ENCODE results near the gene CLEC4F.

- no peak for TF ChIP-seq TAF1 (conservative IDR thresholded peaks at IDR 0.05)
- TF ChIP-seq CTCF (IDR thresholded peaks at IDR 0.05; ENCODE audit: low read depth, low read length, missing input control): no peak
- no peak for TF ChIP-seq YY1 (IDR thresholded peaks at IDR 0.05)
- TF ChIP-seq RAD21 (IDR thresholded peaks at IDR 0.05): no peak
- no peak for TF ChIP-seq JUND (IDR thresholded peaks at IDR 0.05)
- no peak for TF ChIP-seq REST (IDR thresholded peaks at IDR 0.05)
- no peak for TF ChIP-seq HNF4G (IDR thresholded peaks at IDR 0.05)
- no peak for TF ChIP-seq SP1 (IDR thresholded peaks at IDR 0.05)
- no peak for TF ChIP-seq MAX (IDR thresholded peaks at IDR 0.05)
- no peak for TF ChIP-seq GABPA (IDR thresholded peaks at IDR 0.05 in 1 of 2, conservative IDR thresholded peaks at IDR 0.05 in 1 of 2)
- no peak for TF ChIP-seq ATF3 (IDR thresholded peaks at IDR 0.05)
- no peak for TF ChIP-seq ZBTB33 (IDR thresholded peaks at IDR 0.05)
- no peak for TF ChIP-seq NR2F2 (IDR thresholded peaks at IDR 0.05)
Measured at GRCh38 chr2:70816726-70817125, 3.7 kb downstream of the CLEC4F start.
